WTC11 (cell line): Measurements from ENCODE around the gene PPP2R5A. TPM values are rescaled to one million over a fixed set of nuclear protein-coding genes. Genes with fewer than 3 reads are reported as not detected.
A peak's percentile ranks its signal among the peaks of the same experiment; 100 is the strongest.

Experiments
- ATAC-seq: fragments of 200-7000 bp; cut with Tn5 transposase; 2 replicates; pipeline ENCODE4 v1.10.0; 2021; ENCODE audit warnings: mild to moderate bottlenecking, moderate library complexity
- CTCF ChIA-PET: fragments of 300-600 bp; sonication (Branson Sonifier 250); formaldehyde crosslinking; loops from one replicate; lab custom pipeline; 2021; ENCODE audit warnings: antibody characterized with exemption; lab: Charles Lee
- POLR2A ChIA-PET: fragments of 350-600 bp; sonication (Branson Sonifier 250); formaldehyde crosslinking; loops from one replicate; lab custom pipeline; 2021; ENCODE audit warnings: antibody characterized with exemption; lab: Charles Lee
- DNase-seq: peaks from one replicate; pipeline ENCODE4 v3.0.0; 2021; ENCODE audit warnings: low spot score
- H3K27ac Mint-ChIP-seq: 2 replicates; pipeline ENCODE4 v1.8.0; 2021; ENCODE audit warnings: mixed read lengths
- H3K27me3 Mint-ChIP-seq: 2 replicates; pipeline ENCODE4 v1.8.0; 2021; ENCODE audit warnings: low read depth, mild to moderate bottlenecking, moderate library complexity, mixed read lengths
- H3K36me3 Mint-ChIP-seq: 2 replicates; pipeline ENCODE4 v1.8.0; 2021; ENCODE audit warnings: mixed read lengths
- H3K4me1 Mint-ChIP-seq: 2 replicates; pipeline ENCODE4 v1.8.0; 2022; ENCODE audit warnings: mixed read lengths
- H3K4me3 Mint-ChIP-seq: 2 replicates; pipeline ENCODE4 v1.8.0; 2021; ENCODE audit warnings: mild to moderate bottlenecking, moderate library complexity, mixed read lengths
- H3K9me3 Mint-ChIP-seq: 2 replicates; pipeline ENCODE4 v1.8.0; 2021; ENCODE audit warnings: mixed read lengths
- CREM ChIP-seq: sonication (generic); formaldehyde crosslinking; IDR thresholded peaks from 2 replicates; pipeline ENCODE4 v1.8.1; 2022; ENCODE audit warnings: mild to moderate bottlenecking, missing genetic modification reagents, moderate library complexity
- ESRRA ChIP-seq: sonication (generic); formaldehyde crosslinking; IDR thresholded peaks from 2 replicates; pipeline ENCODE4 v1.8.1; 2022; ENCODE audit warnings: mild to moderate bottlenecking, missing genetic modification reagents, borderline replicate concordance
- ETV6 ChIP-seq: sonication (generic); formaldehyde crosslinking; IDR thresholded peaks from 2 replicates; pipeline ENCODE4 v1.8.1; 2022; ENCODE audit warnings: mild to moderate bottlenecking, missing genetic modification reagents
- FOXK1 ChIP-seq: sonication (generic); formaldehyde crosslinking; IDR thresholded peaks from 2 replicates; pipeline ENCODE4 v1.8.0; 2022; ENCODE audit warnings: mild to moderate bottlenecking, moderate library complexity, missing genetic modification reagents
- GRHL2 ChIP-seq: fragments of 250-450 bp; sonication (Bioruptor Pico); IDR thresholded peaks from 2 replicates; pipeline ENCODE4 v1.8.0; 2022; ENCODE audit warnings: mild to moderate bottlenecking, moderate library complexity; ENCODE audit not compliant: insufficient replicate concordance, severe bottlenecking
- GTF2I ChIP-seq: fragments of 250-450 bp; sonication (Bioruptor Pico); conservative IDR thresholded peaks from 2 replicates; pipeline ENCODE4 v1.4.0; 2021; ENCODE audit warnings: mild to moderate bottlenecking
- HMGA2 ChIP-seq: fragments of 250-450 bp; sonication (Bioruptor Pico); IDR thresholded peaks from 2 replicates; pipeline ENCODE4 v1.4.0; 2021; ENCODE audit warnings: mild to moderate bottlenecking, moderate library complexity
- JUN ChIP-seq: sonication (generic); formaldehyde crosslinking; IDR thresholded peaks from 2 replicates; pipeline ENCODE4 v1.8.0; 2023; ENCODE audit warnings: mild to moderate bottlenecking, missing genetic modification reagents
- PREB ChIP-seq: sonication (generic); formaldehyde crosslinking; IDR thresholded peaks from 2 replicates; pipeline ENCODE4 v1.8.1; 2022; ENCODE audit warnings: mild to moderate bottlenecking, missing genetic modification reagents, moderate library complexity, borderline replicate concordance
- SOX15 ChIP-seq: fragments of 250-450 bp; sonication (Bioruptor Pico); IDR thresholded peaks from 2 replicates; pipeline ENCODE4 v1.9.0; 2021; ENCODE audit warnings: mild to moderate bottlenecking
- TEAD1 ChIP-seq: sonication (generic); formaldehyde crosslinking; IDR thresholded peaks from 2 replicates; pipeline ENCODE4 v1.8.0; 2022; ENCODE audit warnings: mild to moderate bottlenecking, missing genetic modification reagents
- TEAD4 ChIP-seq: sonication (generic); formaldehyde crosslinking; IDR thresholded peaks from 2 replicates; pipeline ENCODE4 v1.8.0; 2022; ENCODE audit warnings: mild to moderate bottlenecking, missing genetic modification reagents
- USF2 ChIP-seq: sonication (generic); formaldehyde crosslinking; IDR thresholded peaks from 2 replicates; pipeline ENCODE4 v1.8.1; 2023; ENCODE audit warnings: mild to moderate bottlenecking, missing genetic modification reagents, moderate library complexity
- ZBTB21 ChIP-seq: sonication (generic); formaldehyde crosslinking; IDR thresholded peaks from 2 replicates; pipeline ENCODE4 v1.8.1; 2023; ENCODE audit warnings: mild to moderate bottlenecking, missing genetic modification reagents, borderline replicate concordance
- ZNF263 ChIP-seq: sonication (generic); formaldehyde crosslinking; IDR thresholded peaks from 2 replicates; pipeline ENCODE4 v1.8.1; 2022; ENCODE audit warnings: low read depth, mild to moderate bottlenecking, moderate library complexity, missing genetic modification reagents
- ZNF425 ChIP-seq: fragments of 250-450 bp; sonication (Bioruptor Pico); conservative IDR thresholded peaks from 2 replicates; pipeline ENCODE4 v1.9.0; 2021; ENCODE audit warnings: mild to moderate bottlenecking
- total RNA-seq: library from RNA; stranded (reverse); gene quantifications from 3 replicates; pipeline ENCODE4 v1.2.3, GENCODE V29; 2021
- TF ChIP-seq, protein P1 (sequence below): fragments of 250-450 bp; sonication (Bioruptor Pico); IDR thresholded peaks from 2 replicates; pipeline ENCODE4 v1.9.0; 2021; ENCODE audit warnings: mild to moderate bottlenecking, borderline replicate concordance
- TF ChIP-seq, protein P2 (sequence below): sonication (generic); formaldehyde crosslinking; IDR thresholded peaks from 2 replicates; pipeline ENCODE4 v1.8.0; 2022; ENCODE audit warnings: mild to moderate bottlenecking, missing genetic modification reagents
- TF ChIP-seq, protein P3 (sequence below): fragments of 250-450 bp; sonication (Bioruptor Pico); IDR thresholded peaks from 2 replicates; pipeline ENCODE4 v1.9.0; 2021; ENCODE audit warnings: moderate library complexity, mild to moderate bottlenecking, inconsistent platforms, borderline replicate concordance

PPP2R5A gene
- total RNA-seq, 1 experiment from 2014 or later, result 35.9 TPM

DNA sequence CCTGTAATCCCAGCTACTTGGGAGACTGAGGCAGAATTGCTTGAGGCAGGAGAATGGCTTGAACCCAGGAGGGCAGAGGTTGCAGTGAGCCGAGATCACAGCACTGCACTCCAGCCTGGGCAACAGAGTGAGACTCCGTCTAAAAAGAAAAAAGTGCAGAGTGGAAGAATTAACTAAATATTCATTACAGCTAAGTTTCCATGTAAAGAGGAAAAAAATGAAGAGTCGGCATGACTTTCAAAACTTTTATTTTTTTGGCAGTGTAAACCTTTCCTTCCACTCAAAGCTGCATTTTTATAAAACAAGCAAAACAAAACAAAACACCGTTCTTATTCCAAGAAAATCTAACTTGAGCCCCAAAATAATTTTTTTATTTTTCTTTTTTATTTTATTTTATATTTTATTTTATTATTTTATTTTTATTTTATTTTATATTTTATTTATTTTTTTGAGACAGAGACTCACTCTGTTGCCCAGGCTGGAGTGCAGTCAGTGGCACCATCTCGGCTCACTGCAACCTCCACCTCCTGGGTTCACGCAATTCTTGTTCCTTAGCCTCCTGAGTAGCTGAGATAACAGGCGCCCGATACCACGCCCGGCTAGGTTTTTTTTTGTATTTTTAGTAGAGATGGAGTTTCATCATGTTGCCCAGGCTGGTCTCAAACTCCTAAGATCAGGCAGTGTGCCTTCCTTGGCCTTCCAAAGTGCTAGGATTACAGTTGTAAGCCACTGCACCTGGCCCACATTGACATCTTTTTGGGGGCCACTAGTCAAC is 66.6 kb downstream of the PPP2R5A start:
- no peak for TF ChIP-seq ZNF425 (CRISPR knock-in tag)
- no peak for TF ChIP-seq CREM
- TF ChIP-seq FOXK1 (CRISPR knock-in tag), result no peak
- peak; percentile 97 for TF ChIP-seq HMGA2 (CRISPR knock-in tag)
- no peak for TF ChIP-seq GTF2I
- TF ChIP-seq SOX15 (CRISPR knock-in tag), result no peak

GRCh38 chr1:212353181-212353580 is 68.0 kb downstream of the PPP2R5A start:
- Mint-ChIP-seq H3K4me1 (no peaks in the 10 kb centered on the region), H3K27me3 (no peaks in the 10 kb centered on the region), H3K4me3 (no peak overlapping the region)

More for the DNA sequence above, 66.6 kb downstream of the PPP2R5A start:
- no peaks in the 10 kb centered on the region for H3K27me3 Mint-ChIP-seq
- no peak overlapping the region for H3K27ac Mint-ChIP-seq
- no peaks in the 10 kb centered on the region for H3K9me3 Mint-ChIP-seq
- CTCF ChIA-PET, result no interaction called here
- H3K36me3 Mint-ChIP-seq, result peaks cover 14% of the 10 kb centered on the region
- ATAC-seq (no peak), DNase-seq (no peak)
- no peaks in the 10 kb centered on the region for H3K4me1 Mint-ChIP-seq
- no peak overlapping the region for H3K4me3 Mint-ChIP-seq
- POLR2A ChIA-PET, result no interaction called here

GRCh38 chr1:212354464-212354863 is 69.3 kb downstream of the PPP2R5A start:
- Mint-ChIP-seq H3K4me3 (no peak overlapping the region), H3K9me3 (no peaks in the 10 kb centered on the region), H3K27me3 (no peaks in the 10 kb centered on the region), H3K36me3 (peaks cover 34% of the 10 kb centered on the region), H3K4me1 (no peaks in the 10 kb centered on the region), H3K27ac (no peak overlapping the region)
- ATAC-seq (no peak), DNase-seq (no peak)
- no peak for TF ChIP-seq TEAD1 (CRISPR knock-in tag)
- TF ChIP-seq GTF2I, result no peak
- TF ChIP-seq, protein P1, sequence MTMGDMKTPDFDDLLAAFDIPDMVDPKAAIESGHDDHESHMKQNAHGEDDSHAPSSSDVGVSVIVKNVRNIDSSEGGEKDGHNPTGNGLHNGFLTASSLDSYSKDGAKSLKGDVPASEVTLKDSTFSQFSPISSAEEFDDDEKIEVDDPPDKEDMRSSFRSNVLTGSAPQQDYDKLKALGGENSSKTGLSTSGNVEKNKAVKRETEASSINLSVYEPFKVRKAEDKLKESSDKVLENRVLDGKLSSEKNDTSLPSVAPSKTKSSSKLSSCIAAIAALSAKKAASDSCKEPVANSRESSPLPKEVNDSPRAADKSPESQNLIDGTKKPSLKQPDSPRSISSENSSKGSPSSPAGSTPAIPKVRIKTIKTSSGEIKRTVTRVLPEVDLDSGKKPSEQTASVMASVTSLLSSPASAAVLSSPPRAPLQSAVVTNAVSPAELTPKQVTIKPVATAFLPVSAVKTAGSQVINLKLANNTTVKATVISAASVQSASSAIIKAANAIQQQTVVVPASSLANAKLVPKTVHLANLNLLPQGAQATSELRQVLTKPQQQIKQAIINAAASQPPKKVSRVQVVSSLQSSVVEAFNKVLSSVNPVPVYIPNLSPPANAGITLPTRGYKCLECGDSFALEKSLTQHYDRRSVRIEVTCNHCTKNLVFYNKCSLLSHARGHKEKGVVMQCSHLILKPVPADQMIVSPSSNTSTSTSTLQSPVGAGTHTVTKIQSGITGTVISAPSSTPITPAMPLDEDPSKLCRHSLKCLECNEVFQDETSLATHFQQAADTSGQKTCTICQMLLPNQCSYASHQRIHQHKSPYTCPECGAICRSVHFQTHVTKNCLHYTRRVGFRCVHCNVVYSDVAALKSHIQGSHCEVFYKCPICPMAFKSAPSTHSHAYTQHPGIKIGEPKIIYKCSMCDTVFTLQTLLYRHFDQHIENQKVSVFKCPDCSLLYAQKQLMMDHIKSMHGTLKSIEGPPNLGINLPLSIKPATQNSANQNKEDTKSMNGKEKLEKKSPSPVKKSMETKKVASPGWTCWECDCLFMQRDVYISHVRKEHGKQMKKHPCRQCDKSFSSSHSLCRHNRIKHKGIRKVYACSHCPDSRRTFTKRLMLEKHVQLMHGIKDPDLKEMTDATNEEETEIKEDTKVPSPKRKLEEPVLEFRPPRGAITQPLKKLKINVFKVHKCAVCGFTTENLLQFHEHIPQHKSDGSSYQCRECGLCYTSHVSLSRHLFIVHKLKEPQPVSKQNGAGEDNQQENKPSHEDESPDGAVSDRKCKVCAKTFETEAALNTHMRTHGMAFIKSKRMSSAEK (CRISPR knock-in tag), result no peak
- no peak for TF ChIP-seq ESRRA (CRISPR knock-in tag)
- TF ChIP-seq JUN (CRISPR knock-in tag), result no peak
- no peak for TF ChIP-seq ZNF263 (CRISPR knock-in tag)
- TF ChIP-seq GRHL2 (CRISPR knock-in tag), result no peak
- no peak for TF ChIP-seq ZBTB21 (CRISPR knock-in tag)
- TF ChIP-seq, protein P2, sequence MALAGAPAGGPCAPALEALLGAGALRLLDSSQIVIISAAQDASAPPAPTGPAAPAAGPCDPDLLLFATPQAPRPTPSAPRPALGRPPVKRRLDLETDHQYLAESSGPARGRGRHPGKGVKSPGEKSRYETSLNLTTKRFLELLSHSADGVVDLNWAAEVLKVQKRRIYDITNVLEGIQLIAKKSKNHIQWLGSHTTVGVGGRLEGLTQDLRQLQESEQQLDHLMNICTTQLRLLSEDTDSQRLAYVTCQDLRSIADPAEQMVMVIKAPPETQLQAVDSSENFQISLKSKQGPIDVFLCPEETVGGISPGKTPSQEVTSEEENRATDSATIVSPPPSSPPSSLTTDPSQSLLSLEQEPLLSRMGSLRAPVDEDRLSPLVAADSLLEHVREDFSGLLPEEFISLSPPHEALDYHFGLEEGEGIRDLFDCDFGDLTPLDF (CRISPR knock-in tag), result no peak
- no peak for TF ChIP-seq PREB (CRISPR knock-in tag)
- CTCF ChIA-PET, result interaction anchor here (1.8 kb wide), 1 partner anchor 101 kb away, joined by 8 read pairs; no protein-coding TSS in a partner anchor
- POLR2A ChIA-PET, result no interaction called here

More at GRCh38 chr1:212353181-212353580, 68.0 kb downstream of the PPP2R5A start:
- Mint-ChIP-seq H3K36me3 (peaks cover 25% of the 10 kb centered on the region), H3K27ac (peak overlapping the region; percentile 57; the same call in 1 of the 2 replicates), H3K9me3 (no peaks in the 10 kb centered on the region)
- POLR2A ChIA-PET, result no interaction called here
- CTCF ChIA-PET, result interaction anchor here (1.8 kb wide), 1 partner anchor 102 kb away, joined by 8 read pairs; no protein-coding TSS in a partner anchor
- ATAC-seq (no peak), DNase-seq (no peak)
- no peak for TF ChIP-seq ETV6 (CRISPR knock-in tag)
- TF ChIP-seq, protein P3, sequence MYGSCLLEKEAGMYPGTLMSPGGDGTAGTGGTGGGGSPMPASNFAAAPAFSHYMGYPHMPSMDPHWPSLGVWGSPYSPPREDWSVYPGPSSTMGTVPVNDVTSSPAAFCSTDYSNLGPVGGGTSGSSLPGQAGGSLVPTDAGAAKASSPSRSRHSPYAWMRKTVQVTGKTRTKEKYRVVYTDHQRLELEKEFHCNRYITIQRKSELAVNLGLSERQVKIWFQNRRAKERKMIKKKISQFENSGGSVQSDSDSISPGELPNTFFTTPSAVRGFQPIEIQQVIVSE, result no peak
- no peak for TF ChIP-seq USF2 (CRISPR knock-in tag)
- no peak for TF ChIP-seq TEAD4 (CRISPR knock-in tag)
